ENCODE results near the gene PIK3CA.

GRCh38 chr3:179147873-179148615 is at the start of gene PIK3CA:
- TF ChIP-seq CTCF (IDR thresholded peaks at IDR 0.05; ENCODE audit: insufficient read depth, low read depth, low read length) (no peak), EZH2 (IDR thresholded peaks at IDR 0.05; ENCODE audit: insufficient read depth, low read length) (no peak)
